Right lobe of liver (tissue), 6 donors: ENCODE data around the gene HOXD9. TPM values are rescaled to one million over a fixed set of nuclear protein-coding genes. Genes with fewer than 3 reads are reported as not detected.

Source experiments
- ATAC-seq, 4 donors: fragments of 200-7000 bp; cut with Tn5 transposase; one replicate each; pipeline ENCODE4 v1.9.1; 2020; ENCODE audit warnings: mild to moderate bottlenecking in 4 of 4, moderate library complexity in 4 of 4
- DNase-seq, 3 donors: peaks; one replicate each; pipeline ENCODE4 v3.0.0-alpha.2; 2020
- H3K27ac ChIP-seq, 3 donors: fragments of 200-600 bp; one replicate each; pipeline ENCODE4 v1.8.0; 2022
- H3K27me3 ChIP-seq, 2 donors: fragments of 200-600 bp; one replicate each; pipeline ENCODE4 v1.8.0; 2022
- H3K36me3 ChIP-seq, 4 donors: fragments of 200-600 bp; sonication (generic) in 1 of 4; one replicate each; pipeline versions ENCODE4 v1.5.1 to v1.8.0; 2017 to 2022; ENCODE audit warnings: control low read depth in 1 of 4
- H3K4me1 ChIP-seq, 4 donors: fragments of 200-600 bp; sonication (generic) in 1 of 4; one replicate each; pipeline versions ENCODE4 v1.5.1 to v1.8.0; 2017 to 2022; ENCODE audit warnings: control low read depth in 1 of 4
- H3K4me3 ChIP-seq, 3 donors: fragments of 200-600 bp; one replicate each; pipeline ENCODE4 v1.8.0; 2022
- H3K9me3 ChIP-seq, 4 donors: fragments of 200-600 bp; sonication (generic) in 1 of 4; one replicate each; pipeline versions ENCODE4 v1.5.1 to v1.8.0; 2017 to 2022; ENCODE audit warnings: control low read depth in 1 of 4
- POLR2A ChIP-seq: fragments of 450-650 bp; IDR thresholded peaks from one replicate; pipeline ENCODE4 v1.6.1; 2017; ENCODE audit warnings: antibody characterized with exemption, mild to moderate bottlenecking
- WGBS: methylation state at CpG from one replicate; pipeline ENCODE4 v1.1.6; 2018; ENCODE audit warnings: low coverage, low lambda C conversion rate; ENCODE audit not compliant: insufficient coverage; ENCODE audit errors: missing lambda C conversion rate; 5-methylcytosine and 5-hydroxymethylcytosine counted together
- intact Hi-C, 2 donors: fragments of 100-400 bp; cut with DNase I; formaldehyde crosslinking; loops; one replicate each; pipeline versions ENCODE4 v1.11.2 to v1.14.1; 2022
- total RNA-seq, 6 experiments: library from RNA; depleted of rRNA in 2 of 6; stranded (reverse); fragments of >200 nt in 2 of 6; fragmentation: NEBNext Ultra II Directional in 3 of 6; extraction: Animal tissue kit (Norgen Biotek cat#: 25700) in 3 of 6; gene quantifications; one replicate each; pipeline versions ENCODE4 v1.1.0 to v1.2.4, GENCODE V29; 2016 to 2023
- TF ChIP-seq, protein P1 (sequence below), 4 donors: fragments of 200-600 bp in 3 of 4; fragments of 450-650 bp in 1 of 4; IDR thresholded peaks; one replicate each; pipeline versions ENCODE4 v1.5.1 to v1.8.0; 2016 to 2022; ENCODE audit warnings: antibody characterized with exemption in 4 of 4, mild to moderate bottlenecking in 2 of 4
- donor health status: DM: no; HTN: yes; CAD: no.
- donor health status: DM: no; HTN: no; CAD: no.
- donor health status: DM: no; HTN: no; CAD: no.
- donor health status: DM: no; HTN: yes; CAD: no.
- donor health status: DM: no; HTN: yes; CAD: no.

Gene HOXD9
- total RNA-seq, 6 experiments from 2014 or later, result 0.25 TPM; not detected in 5

DNA sequence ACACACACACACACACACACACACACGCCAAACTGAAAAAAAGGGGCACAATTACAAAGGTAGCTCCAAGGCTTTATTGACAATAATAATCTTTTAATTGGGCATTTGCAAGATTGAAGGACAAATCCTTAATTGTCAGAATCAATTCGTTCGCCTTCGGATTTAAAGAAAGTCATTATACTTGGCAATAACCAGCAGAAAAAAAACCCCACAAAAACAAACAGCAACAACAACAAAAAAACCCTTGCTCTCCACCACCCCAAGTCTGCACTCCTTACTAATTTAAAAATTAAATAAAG is 5.2 kb downstream of the HOXD9 start:
- no peak for DNase-seq
- 19% methylated on average over 4 of the region's 4 CpGs for whole genome bisulfite sequencing
- Histone ChIP-seq H3K4me1 (peaks cover 0 to 14% (median 0%) of the 10 kb centered on the region in 4 donors), H3K36me3 (no peaks in the 10 kb centered on the region), H3K9me3 (no peaks in the 10 kb centered on the region), H3K27me3 (peaks cover 20 to 74% of the 10 kb centered on the region in 2 donors), H3K27ac (no peak overlapping the region), H3K4me3 (no peak overlapping the region)
- TF ChIP-seq, protein P1, sequence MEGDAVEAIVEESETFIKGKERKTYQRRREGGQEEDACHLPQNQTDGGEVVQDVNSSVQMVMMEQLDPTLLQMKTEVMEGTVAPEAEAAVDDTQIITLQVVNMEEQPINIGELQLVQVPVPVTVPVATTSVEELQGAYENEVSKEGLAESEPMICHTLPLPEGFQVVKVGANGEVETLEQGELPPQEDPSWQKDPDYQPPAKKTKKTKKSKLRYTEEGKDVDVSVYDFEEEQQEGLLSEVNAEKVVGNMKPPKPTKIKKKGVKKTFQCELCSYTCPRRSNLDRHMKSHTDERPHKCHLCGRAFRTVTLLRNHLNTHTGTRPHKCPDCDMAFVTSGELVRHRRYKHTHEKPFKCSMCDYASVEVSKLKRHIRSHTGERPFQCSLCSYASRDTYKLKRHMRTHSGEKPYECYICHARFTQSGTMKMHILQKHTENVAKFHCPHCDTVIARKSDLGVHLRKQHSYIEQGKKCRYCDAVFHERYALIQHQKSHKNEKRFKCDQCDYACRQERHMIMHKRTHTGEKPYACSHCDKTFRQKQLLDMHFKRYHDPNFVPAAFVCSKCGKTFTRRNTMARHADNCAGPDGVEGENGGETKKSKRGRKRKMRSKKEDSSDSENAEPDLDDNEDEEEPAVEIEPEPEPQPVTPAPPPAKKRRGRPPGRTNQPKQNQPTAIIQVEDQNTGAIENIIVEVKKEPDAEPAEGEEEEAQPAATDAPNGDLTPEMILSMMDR (IDR thresholded peaks at IDR 0.05), result no peak
- no peak for TF ChIP-seq POLR2A
- intact Hi-C loops, result loop anchor here (10.0 kb wide), 2 partner anchors 687 to 707 kb away; no protein-coding TSS in a partner anchor
- no peak for ATAC-seq

DNA sequence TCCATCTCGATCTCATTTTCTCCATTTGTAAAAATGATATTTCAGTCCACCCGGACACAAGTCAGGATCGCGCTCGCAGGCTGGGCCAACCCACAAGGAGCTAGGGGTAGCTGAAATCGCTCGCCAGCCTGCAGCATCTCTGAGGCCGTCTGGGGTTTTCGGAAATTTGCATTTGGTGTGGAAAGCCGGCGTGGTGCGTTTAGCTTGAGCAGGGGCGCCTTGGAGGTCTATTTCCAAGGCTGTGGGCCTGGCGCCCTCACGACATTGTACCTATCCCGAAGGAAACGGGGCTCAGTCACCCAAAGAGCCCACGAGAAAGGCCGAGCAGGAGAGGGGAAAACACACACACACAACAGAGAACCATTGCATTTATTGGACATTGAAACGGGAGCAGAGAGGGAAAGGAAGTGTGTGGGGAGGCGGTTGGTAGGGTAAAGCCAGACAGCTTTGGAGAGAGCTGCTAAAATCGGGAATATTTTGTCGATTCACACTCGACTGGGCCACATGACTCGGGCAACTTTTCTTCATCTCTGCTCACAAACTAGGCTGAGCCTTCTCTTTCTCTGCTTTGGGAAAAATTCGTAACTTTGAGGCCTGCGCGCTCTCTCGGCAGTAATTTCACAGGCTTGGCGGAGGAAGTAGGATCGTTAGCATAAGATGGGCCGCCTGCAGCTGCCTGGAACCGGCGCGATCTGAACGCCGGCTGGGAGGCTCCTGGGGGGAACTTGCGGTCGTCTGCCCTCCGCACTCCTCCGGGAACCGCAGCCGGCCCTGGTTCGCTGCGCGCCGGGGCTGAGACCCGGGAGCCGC is 5.9 kb downstream of the HOXD9 start:
- WGBS, result 8% methylated on average over 33 of the region's 49 CpGs
- no peak for ATAC-seq
- no peaks in the 10 kb centered on the region for H3K9me3 ChIP-seq
- no peaks in the 10 kb centered on the region for H3K36me3 ChIP-seq
- intact Hi-C loops, result loop anchor here (10.0 kb wide), 2 partner anchors 686 to 706 kb away; no protein-coding TSS in a partner anchor
- no peak overlapping the region for H3K27ac ChIP-seq
- no peak for DNase-seq
- TF ChIP-seq POLR2A, result no peak
- TF ChIP-seq, protein P1 (IDR thresholded peaks at IDR 0.05), result no peak
- peaks cover 22 to 74% of the 10 kb centered on the region in 2 donors for H3K27me3 ChIP-seq
- H3K4me1 ChIP-seq, result peaks cover 0 to 12% (median 0%) of the 10 kb centered on the region in 4 donors
- no peak overlapping the region for H3K4me3 ChIP-seq

DNA sequence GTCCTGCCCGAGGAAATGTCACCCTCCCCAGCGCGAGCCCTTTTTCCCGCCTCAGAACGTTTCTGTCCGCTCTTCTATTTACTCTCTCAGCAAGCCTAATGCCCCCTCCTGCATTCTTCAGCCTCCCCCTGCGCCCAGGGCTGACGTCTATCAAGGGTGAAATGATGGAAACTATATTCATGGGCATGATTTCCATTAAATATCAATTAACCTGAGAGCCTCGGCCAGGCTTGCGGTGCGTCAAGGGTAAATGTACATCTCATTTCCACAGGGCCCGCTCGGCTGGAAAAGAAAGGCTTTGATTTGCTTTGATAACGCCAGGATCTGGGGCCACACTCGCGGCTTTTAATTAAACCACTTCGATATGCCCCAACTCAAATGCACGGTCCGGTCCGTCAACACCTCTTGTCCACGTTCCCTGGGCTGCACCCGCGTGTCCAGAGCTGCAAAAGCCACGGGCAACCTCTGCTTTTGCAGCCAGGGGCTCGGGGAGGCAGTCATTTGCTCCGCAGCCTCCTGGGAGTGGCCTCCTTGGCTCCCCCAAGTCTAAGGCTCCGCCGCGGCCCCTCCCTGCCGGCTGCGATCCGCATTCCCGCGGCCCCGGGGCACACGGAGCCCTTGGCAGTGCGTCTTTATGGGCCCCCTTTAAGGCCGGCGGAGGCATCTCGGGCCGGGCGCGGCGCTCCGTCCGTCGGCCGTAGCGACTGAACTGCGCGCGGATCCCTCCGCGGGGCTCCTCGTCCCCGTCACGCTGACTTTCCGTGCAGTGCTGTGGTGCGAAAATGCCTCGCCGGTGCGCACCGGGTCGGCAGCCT is 6.7 kb downstream of the HOXD9 start, which contains the start of gene HOXD8:
Gene HOXD8, plus strand, starts transcription at position 724 of the 815 bp plus-strand sequence. CDS start 662 bp downstream, outside the sequence.
- Histone ChIP-seq H3K27ac (no peak within 1 kb of the TSS), H3K9me3 (no peaks in the 10 kb centered on the region), H3K36me3 (no peaks in the 10 kb centered on the region), H3K4me3 (no peak within 1 kb of the TSS), H3K27me3 (peaks cover 23 to 78% of the 10 kb centered on the region in 2 donors), H3K4me1 (peaks cover 0 to 12% (median 0%) of the 10 kb centered on the region in 4 donors)
- intact Hi-C loops, result loop anchor here (10.0 kb wide), 2 partner anchors 686 to 706 kb away; no protein-coding TSS in a partner anchor
- no peak for TF ChIP-seq POLR2A
- TF ChIP-seq, protein P1 (IDR thresholded peaks at IDR 0.05), result no peak
- no peak for DNase-seq
- 7% methylated on average over 27 of the region's 64 CpGs for WGBS
- peak in 1 of 4 donors; percentile 13 for ATAC-seq

DNA sequence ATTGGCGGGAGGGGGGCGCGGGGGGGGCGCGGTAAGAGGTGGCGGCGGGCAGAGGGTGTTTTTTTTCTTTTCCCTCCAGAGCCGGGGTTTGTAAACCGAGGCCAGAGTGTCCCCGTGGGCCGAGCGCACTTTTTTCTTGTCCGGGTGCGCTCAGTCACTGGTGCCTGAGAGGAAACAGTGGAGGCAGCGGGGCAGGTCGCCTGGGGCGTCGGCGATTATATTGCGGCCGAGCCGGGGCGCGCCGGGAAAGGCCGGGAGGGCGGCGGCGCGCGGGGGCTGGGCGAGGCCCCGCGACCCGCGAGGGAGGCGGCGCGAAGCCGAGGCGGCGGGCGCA is 7.3 kb downstream of the HOXD9 start:
- intact Hi-C loops, result loop anchor here (10.0 kb wide), 2 partner anchors 685 to 705 kb away; no protein-coding TSS in a partner anchor
- 0% methylated on average over 2 of the region's 43 CpGs for WGBS
- H3K36me3 ChIP-seq, result no peaks in the 10 kb centered on the region
- ATAC-seq (no peak), DNase-seq (no peak)
- peaks cover 0 to 12% (median 0%) of the 10 kb centered on the region in 4 donors for H3K4me1 ChIP-seq
- H3K4me3 ChIP-seq, result no peak overlapping the region
- no peak overlapping the region for H3K27ac ChIP-seq
- no peak for TF ChIP-seq POLR2A
- TF ChIP-seq, protein P1 (IDR thresholded peaks at IDR 0.05), result no peak
- peaks cover 23 to 73% of the 10 kb centered on the region in 2 donors for H3K27me3 ChIP-seq
- no peaks in the 10 kb centered on the region for H3K9me3 ChIP-seq
